Liver (tissue), 9 donors: ENCODE data around the gene FAM184A. TPM values are rescaled to one million over a fixed set of nuclear protein-coding genes. Genes with fewer than 3 reads are reported as not detected.

Experiments
- DNase-seq: peaks from one replicate; pipeline ENCODE4 v3.0.0-alpha.2; 2017; ENCODE audit warnings: low spot score
- H3K27ac ChIP-seq, 2 donors: one replicate each; pipeline ENCODE4 v1.7.0; 2013; ENCODE audit warnings: inconsistent platforms in 2 of 2, low read length in 2 of 2, control low read depth in 1 of 2, low read depth in 1 of 2, mild to moderate bottlenecking in 1 of 2
- H3K27me3 ChIP-seq, 4 donors: one replicate each; pipeline versions ENCODE4 v1.6.1 to v1.7.0; 2013; ENCODE audit warnings: low read length in 3 of 4, inconsistent platforms in 1 of 4, mild to moderate bottlenecking in 1 of 4, moderate library complexity in 1 of 4; ENCODE audit not compliant: control insufficient read depth in 4 of 4, insufficient read depth in 4 of 4
- H3K36me3 ChIP-seq, 4 donors: one replicate each; pipeline versions ENCODE4 v1.6.1 to v1.7.0; 2013; ENCODE audit warnings: low read length in 3 of 4, mild to moderate bottlenecking in 3 of 4, low read depth in 1 of 4, moderate library complexity in 1 of 4; ENCODE audit not compliant: control insufficient read depth in 4 of 4, insufficient read depth in 3 of 4
- H3K4me1 ChIP-seq, 4 donors: one replicate each; pipeline versions ENCODE4 v1.6.1 to v1.7.0; 2013; ENCODE audit warnings: low read length in 3 of 4, mild to moderate bottlenecking in 3 of 4, moderate library complexity in 1 of 4; ENCODE audit not compliant: control insufficient read depth in 4 of 4, insufficient read depth in 4 of 4
- H3K4me3 ChIP-seq, 3 donors: one replicate each; pipeline versions ENCODE4 v1.6.1 to v1.7.0; 2013; ENCODE audit warnings: low read length in 3 of 3, control low read depth in 1 of 3, low read depth in 1 of 3, mild to moderate bottlenecking in 1 of 3
- H3K9ac ChIP-seq, 2 donors: one replicate each; pipeline ENCODE4 v1.7.0; 2013; ENCODE audit warnings: low read length in 2 of 2, mild to moderate bottlenecking in 2 of 2, moderate library complexity in 2 of 2, control low read depth in 1 of 2, low read depth in 1 of 2
- H3K9me3 ChIP-seq, 4 donors: one replicate each; pipeline versions ENCODE4 v1.6.1 to v1.7.0; 2013; ENCODE audit warnings: low read length in 3 of 4; ENCODE audit not compliant: control insufficient read depth in 4 of 4
- ATF3 ChIP-seq: IDR thresholded peaks from 2 replicates; pipeline ENCODE4 v1.6.1; 2016; ENCODE audit warnings: antibody characterized with exemption
- CTCF ChIP-seq: fragments of 150-350 bp; IDR thresholded peaks from 2 replicates; pipeline ENCODE4 v1.5.1; 2017; ENCODE audit warnings: improper control_type of control experiment, low read depth, low read length; ENCODE audit not compliant: missing input control
- EGR1 ChIP-seq, 2 donors: IDR thresholded peaks; 2 replicates each; pipeline ENCODE4 v1.6.1; 2016 to 2018; ENCODE audit warnings: antibody characterized with exemption in 2 of 2, low read depth in 2 of 2
- FOXA1 ChIP-seq: IDR thresholded peaks from 2 replicates; pipeline ENCODE4 v1.6.1; 2016; ENCODE audit warnings: antibody characterized with exemption
- GABPA ChIP-seq, 2 donors: IDR thresholded peaks in 1 of 2; conservative IDR thresholded peaks in 1 of 2; 2 replicates each; pipeline ENCODE4 v1.6.1; 2016; ENCODE audit warnings: antibody characterized with exemption in 2 of 2, mild to moderate bottlenecking in 1 of 2, moderate library complexity in 1 of 2
- HNF4A ChIP-seq, 2 donors: conservative IDR thresholded peaks; 2 replicates each; pipeline ENCODE4 v1.6.1; 2016; ENCODE audit warnings: antibody characterized with exemption in 2 of 2, mild to moderate bottlenecking in 2 of 2
- JUND ChIP-seq, 2 donors: IDR thresholded peaks; 2 replicates each; pipeline ENCODE4 v1.6.1; 2016; ENCODE audit warnings: antibody characterized with exemption in 2 of 2
- MAX ChIP-seq: IDR thresholded peaks from 2 replicates; pipeline ENCODE4 v1.6.1; 2016; ENCODE audit warnings: antibody characterized with exemption
- NR2F2 ChIP-seq: IDR thresholded peaks from 2 replicates; pipeline ENCODE4 v1.6.1; 2016; ENCODE audit warnings: antibody characterized with exemption
- REST ChIP-seq: IDR thresholded peaks from 2 replicates; pipeline ENCODE4 v1.6.1; 2016; ENCODE audit warnings: antibody characterized with exemption, mild to moderate bottlenecking
- TAF1 ChIP-seq: conservative IDR thresholded peaks from 2 replicates; pipeline ENCODE4 v1.6.1; 2016; ENCODE audit warnings: antibody characterized with exemption, mild to moderate bottlenecking
- ZBTB33 ChIP-seq: IDR thresholded peaks from 2 replicates; pipeline ENCODE4 v1.6.1; 2016; ENCODE audit warnings: antibody characterized with exemption
- whole genome bisulfite sequencing: extraction: QIAGEN DNeasy Blood & Tissue Kit; methylation state at CpG from one replicate; pipeline ENCODE4 v1.1.7; 2013; 5-methylcytosine and 5-hydroxymethylcytosine counted together
- polyA plus RNA-seq, 2 donors: library from polyadenylated mRNA; stranded (reverse) in 1 of 2; unstranded in 1 of 2; fragments of 200-250 nt in 1 of 2; fragments of >200 nt in 1 of 2; fragmentation: Nextera tagmentation in 1 of 2; extraction: Ambion mirVana in 1 of 2; gene quantifications; one replicate each; pipeline versions ENCODE4 v1.2.1 to v1.2.3, GENCODE V29; 2013 to 2015
- total RNA-seq, 2 donors: library from RNA; depleted of rRNA; stranded (reverse); fragments of >200 nt; gene quantifications; one replicate each; pipeline ENCODE4 v1.2.3, GENCODE V29; 2014
- donor health status: healthy.
- donor health status: healthy.
- donor health status: healthy.
- donor health status: healthy.
- donor health status: healthy.

Gene FAM184A
- total and polyA plus RNA-seq, 4 donors = 1.0 to 7.4 (median 4.0) TPM

- TF ChIP-seq REST (no peak), CTCF (no peak)
Measured at GRCh38 chr6:119124079-119124824, 45.8 kb upstream of the FAM184A start (continued).

GRCh38 chr6:119122336-119122735, 43.9 kb upstream of the FAM184A start:
- Histone ChIP-seq H3K9ac (no peak overlapping the region), H3K4me3 (no peak overlapping the region)
- WGBS = 86% methylated on average over 4 of the region's 4 CpGs

GRCh38 chr6:119121367-119121766, 42.9 kb upstream of the FAM184A start:
- no peak overlapping the region for H3K9ac ChIP-seq
- H3K9me3 ChIP-seq = no peaks in the 10 kb centered on the region
- TF ChIP-seq EGR1 (IDR thresholded peaks at IDR 0.05; ENCODE audit: low read depth in 2 of 2) (no peak), HNF4A (conservative IDR thresholded peaks at IDR 0.05) (no peak), JUND (IDR thresholded peaks at IDR 0.05) (no peak), TAF1 (no peak), ZBTB33 (no peak), MAX (no peak), FOXA1 (no peak), REST (no peak)
- no peaks in the 10 kb centered on the region for H3K36me3 ChIP-seq
- H3K4me1 ChIP-seq = no peaks in the 10 kb centered on the region
- no peaks in the 10 kb centered on the region for H3K27me3 ChIP-seq
- no peak overlapping the region for H3K4me3 ChIP-seq
- DNase-seq = no peak
- WGBS = 93% methylated on average over 4 of the region's 4 CpGs
- H3K27ac ChIP-seq = no peak overlapping the region

More at GRCh38 chr6:119122336-119122735, 43.9 kb upstream of the FAM184A start:
- no peaks in the 10 kb centered on the region for H3K4me1 ChIP-seq
- DNase-seq = no peak
- no peaks in the 10 kb centered on the region for H3K27me3 ChIP-seq
- TF ChIP-seq MAX (no peak), ATF3 (no peak), EGR1 (IDR thresholded peaks at IDR 0.05; ENCODE audit: low read depth in 2 of 2) (no peak), NR2F2 (no peak), GABPA (IDR thresholded peaks at IDR 0.05 in 1 of 2, conservative IDR thresholded peaks at IDR 0.05 in 1 of 2) (no peak)
- no peaks in the 10 kb centered on the region for H3K9me3 ChIP-seq
- no peak overlapping the region for H3K27ac ChIP-seq
- H3K36me3 ChIP-seq = no peaks in the 10 kb centered on the region
